OCI-LY3 (cell line): ENCODE measurements around the gene ATF6.

Source experiments
- CTCF ChIP-seq: fragments of 200-600, 300-600 bp; sonication (generic); IDR thresholded peaks from 2 replicates; pipeline ENCODE4 v1.5.1; 2014; ENCODE audit warnings: antibody characterized with exemption, low read length, low read depth
- EZH2phosphoT487 ChIP-seq: fragments of 200-600 bp; shearing (Covaris generic); IDR thresholded peaks from 2 replicates; pipeline ENCODE4 v1.6.1; 2018; ENCODE audit warnings: antibody characterized with exemption, mixed run types, low read depth

GRCh38 chr1:161738627-161739287, 27.4 kb upstream of the ATF6 start:
- TF ChIP-seq CTCF = peak; percentile 95
- no peak for TF ChIP-seq EZH2phosphoT487
